ENCODE results near the gene PTCSC3. TPM values are rescaled to one million over a fixed set of nuclear protein-coding genes. Genes with fewer than 3 reads are reported as not detected.

The PTCSC3 gene
- total RNA-seq (not detected), polyA plus RNA-seq (not detected), total RNA-seq (not detected)

- POLR2A ChIA-PET = no interaction called here
- no peak for DNase-seq
- intact Hi-C loops (cut with micrococcal nuclease) = no loop called here
- Histone ChIP-seq H3K9me3 (ENCODE audit: control insufficient read depth in 2 of 3, low read length in 3 of 3) (no peaks in the 10 kb centered on the region), H3K27me3 (ENCODE audit: control insufficient read depth in 2 of 2, insufficient read depth in 2 of 2, low read length in 2 of 2) (no peaks in the 10 kb centered on the region), H3K27ac (ENCODE audit: low read depth, low read length) (no peak within 1 kb of the TSS), H3K4me3 (ENCODE audit: low read length) (no peak within 1 kb of the TSS), H3K36me3 (ENCODE audit: control insufficient read depth in 2 of 3, insufficient read depth in 3 of 3, low read length in 3 of 3) (no peaks in the 10 kb centered on the region), H3K4me1 (ENCODE audit: control insufficient read depth in 2 of 2, insufficient read depth in 2 of 2, low read length in 2 of 2) (no peaks in the 10 kb centered on the region)
- Mint-ChIP-seq H3K9me3 (peaks cover 0 to under 1% (median 0%) of the 10 kb centered on the region in 11 donors), H3K4me3 (no peak within 1 kb of the TSS), H3K4me1 (no peaks in the 10 kb centered on the region), H3K27ac (no peak within 1 kb of the TSS), H3K27me3 (peaks cover 0 to 39% (median 12%) of the 10 kb centered on the region in 5 donors), H3K36me3 (no peaks in the 10 kb centered on the region)
- no peak for ATAC-seq
- CTCF ChIA-PET = no interaction called here
These were observed at the start of gene PTCSC3 for GRCh38 chr14:36176524-36176923. PTCSC3 (minus strand) TSS chr14:36176722.

DNA sequence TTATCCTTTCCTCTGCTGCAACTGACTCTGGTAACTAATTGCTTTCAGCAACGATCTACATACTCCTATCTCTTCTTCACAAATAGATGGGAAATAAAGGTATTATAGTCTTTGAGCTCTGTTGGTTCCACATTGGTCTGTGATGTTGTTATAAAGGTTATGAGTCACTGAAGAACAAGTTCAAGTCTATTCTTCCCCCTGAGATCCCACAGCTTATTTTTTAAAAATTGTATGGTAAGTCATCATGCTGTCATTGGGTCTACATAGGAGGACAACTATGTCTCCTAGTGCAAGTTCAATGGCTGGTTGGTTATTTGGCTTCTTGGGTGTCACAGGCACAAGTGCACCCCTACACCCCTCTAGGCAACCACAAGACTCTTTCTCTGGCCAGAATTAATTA, 49.6 kb upstream of the PTCSC3 start:
- Histone ChIP-seq H3K27me3 (ENCODE audit: control insufficient read depth in 2 of 2, insufficient read depth in 2 of 2, low read length in 2 of 2) (no peaks in the 10 kb centered on the region), H3K9me3 (ENCODE audit: control insufficient read depth in 2 of 3, low read length in 3 of 3) (no peaks in the 10 kb centered on the region), H3K4me1 (ENCODE audit: control insufficient read depth in 2 of 2, insufficient read depth in 2 of 2, low read length in 2 of 2) (no peaks in the 10 kb centered on the region), H3K36me3 (ENCODE audit: control insufficient read depth in 2 of 3, insufficient read depth in 3 of 3, low read length in 3 of 3) (no peaks in the 10 kb centered on the region), H3K4me3 (ENCODE audit: low read length) (no peak overlapping the region), H3K27ac (ENCODE audit: low read depth, low read length) (no peak overlapping the region)
- Mint-ChIP-seq H3K4me1 (no peaks in the 10 kb centered on the region), H3K4me3 (no peak overlapping the region), H3K27me3 (peaks cover 2 to 40% (median 8%) of the 10 kb centered on the region in 5 donors), H3K9me3 (no peaks in the 10 kb centered on the region), H3K36me3 (no peaks in the 10 kb centered on the region), H3K27ac (no peak overlapping the region)
- intact Hi-C loops (cut with micrococcal nuclease) = no loop called here
- ChIA-PET CTCF (no interaction called here), POLR2A (no interaction called here)
- ATAC-seq (no peak), DNase-seq (no peak)

DNA sequence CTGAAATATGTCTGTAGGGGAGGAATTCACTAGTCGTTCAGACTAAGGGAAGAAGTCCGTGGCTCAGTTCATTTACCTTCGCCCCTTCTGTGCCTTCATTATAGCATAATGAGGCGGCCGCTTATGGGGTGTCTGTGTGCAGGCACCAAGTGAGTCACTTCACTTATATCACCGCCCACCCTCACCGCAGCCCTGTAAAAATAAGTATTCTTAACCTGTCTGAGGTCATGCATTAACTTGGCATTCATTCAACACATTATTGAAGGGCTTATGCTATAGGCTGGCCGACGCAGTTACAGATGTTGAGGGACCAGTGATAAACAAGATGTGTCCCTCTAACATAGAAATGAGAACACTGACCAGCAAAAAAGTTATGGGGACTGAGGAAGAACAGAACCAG, 47.7 kb upstream of the PTCSC3 start:
- Mint-ChIP-seq H3K9me3 (no peaks in the 10 kb centered on the region), H3K36me3 (no peaks in the 10 kb centered on the region), H3K27ac (no peak overlapping the region), H3K4me3 (no peak overlapping the region), H3K4me1 (no peaks in the 10 kb centered on the region), H3K27me3 (peaks cover 2 to 33% (median 8%) of the 10 kb centered on the region in 5 donors)
- Histone ChIP-seq H3K27ac (ENCODE audit: low read depth, low read length) (no peak overlapping the region), H3K4me1 (ENCODE audit: control insufficient read depth in 2 of 2, insufficient read depth in 2 of 2, low read length in 2 of 2) (no peaks in the 10 kb centered on the region), H3K9me3 (ENCODE audit: control insufficient read depth in 2 of 3, low read length in 3 of 3) (no peaks in the 10 kb centered on the region), H3K36me3 (ENCODE audit: control insufficient read depth in 2 of 3, insufficient read depth in 3 of 3, low read length in 3 of 3) (no peaks in the 10 kb centered on the region), H3K4me3 (ENCODE audit: low read length) (no peak overlapping the region), H3K27me3 (ENCODE audit: control insufficient read depth in 2 of 2, insufficient read depth in 2 of 2, low read length in 2 of 2) (no peaks in the 10 kb centered on the region)
- intact Hi-C loops (cut with micrococcal nuclease) = no loop called here
- CTCF ChIA-PET = no interaction called here
- no peak for DNase-seq
- POLR2A ChIA-PET = no interaction called here
- ATAC-seq = no peak

DNA sequence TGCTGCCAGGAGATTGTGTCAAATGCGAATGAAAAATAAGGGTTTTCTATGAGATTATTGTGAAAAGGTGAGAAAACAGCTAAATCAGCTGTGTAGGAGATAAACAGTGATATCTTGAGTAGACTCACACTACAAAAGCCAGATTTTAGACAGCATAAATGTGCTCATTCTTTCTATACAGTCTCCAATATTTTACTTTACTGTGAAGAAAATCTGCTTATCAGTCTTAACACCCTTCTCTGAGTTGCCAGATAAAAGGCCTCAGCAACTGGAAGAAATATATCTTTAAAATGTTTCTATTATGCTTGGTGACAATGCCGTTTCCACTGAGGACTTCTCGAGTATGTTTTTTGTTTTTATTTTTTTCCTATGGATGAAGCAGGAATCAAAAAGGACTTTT, 47.0 kb upstream of the PTCSC3 start:
- Histone ChIP-seq H3K27me3 (ENCODE audit: control insufficient read depth in 2 of 2, insufficient read depth in 2 of 2, low read length in 2 of 2) (no peaks in the 10 kb centered on the region), H3K27ac (ENCODE audit: low read depth, low read length) (no peak overlapping the region), H3K4me1 (ENCODE audit: control insufficient read depth in 2 of 2, insufficient read depth in 2 of 2, low read length in 2 of 2) (no peaks in the 10 kb centered on the region), H3K36me3 (ENCODE audit: control insufficient read depth in 2 of 3, insufficient read depth in 3 of 3, low read length in 3 of 3) (no peaks in the 10 kb centered on the region), H3K9me3 (ENCODE audit: control insufficient read depth in 2 of 3, low read length in 3 of 3) (no peaks in the 10 kb centered on the region), H3K4me3 (ENCODE audit: low read length) (no peak overlapping the region)
- DNase-seq (no peak), ATAC-seq (no peak)
- Mint-ChIP-seq H3K36me3 (no peaks in the 10 kb centered on the region), H3K27ac (no peak overlapping the region), H3K9me3 (no peaks in the 10 kb centered on the region), H3K4me3 (no peak overlapping the region), H3K4me1 (no peaks in the 10 kb centered on the region), H3K27me3 (peaks cover 2 to 30% (median 7%) of the 10 kb centered on the region in 5 donors)
- ChIA-PET POLR2A (no interaction called here), CTCF (no interaction called here)
- intact Hi-C loops (cut with micrococcal nuclease) = no loop called here

DNA sequence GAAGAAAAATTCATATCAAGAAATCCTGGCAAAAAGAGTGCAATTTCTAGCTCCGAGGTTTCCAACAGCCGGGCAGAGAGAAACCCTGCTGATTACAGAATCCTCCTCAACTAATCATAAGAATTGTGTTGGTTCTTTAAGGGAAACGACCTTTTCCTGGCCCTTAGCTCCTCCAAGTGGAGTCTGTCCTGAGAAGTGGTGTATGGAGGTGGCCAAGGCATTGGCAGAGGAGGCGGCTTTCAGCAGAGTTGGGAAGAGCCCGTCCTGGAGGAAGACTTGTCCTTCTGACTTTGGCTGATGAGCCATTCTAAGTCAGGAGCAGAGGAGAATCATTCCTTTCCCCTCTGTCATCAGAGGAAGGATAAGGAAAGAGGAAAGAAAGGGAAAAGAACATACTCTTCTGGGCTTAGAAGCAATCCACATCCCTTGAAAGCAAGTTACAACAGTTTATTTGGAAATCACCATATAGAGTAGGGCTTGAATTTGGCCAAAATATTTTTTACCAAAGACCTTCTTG, 46.5 kb upstream of the PTCSC3 start:
- intact Hi-C loops (cut with micrococcal nuclease) = no loop called here
- Histone ChIP-seq H3K36me3 (ENCODE audit: control insufficient read depth in 2 of 3, insufficient read depth in 3 of 3, low read length in 3 of 3) (no peaks in the 10 kb centered on the region), H3K4me3 (ENCODE audit: low read length) (no peak overlapping the region), H3K27ac (ENCODE audit: low read depth, low read length) (no peak overlapping the region), H3K9me3 (ENCODE audit: control insufficient read depth in 2 of 3, low read length in 3 of 3) (no peaks in the 10 kb centered on the region), H3K4me1 (ENCODE audit: control insufficient read depth in 2 of 2, insufficient read depth in 2 of 2, low read length in 2 of 2) (no peaks in the 10 kb centered on the region), H3K27me3 (ENCODE audit: control insufficient read depth in 2 of 2, insufficient read depth in 2 of 2, low read length in 2 of 2) (no peaks in the 10 kb centered on the region)
- Mint-ChIP-seq H3K4me3 (no peak overlapping the region), H3K27ac (no peak overlapping the region), H3K9me3 (no peaks in the 10 kb centered on the region), H3K27me3 (peaks cover 0 to 29% (median 7%) of the 10 kb centered on the region in 5 donors), H3K4me1 (no peaks in the 10 kb centered on the region), H3K36me3 (no peaks in the 10 kb centered on the region)
- DNase-seq = no peak
- ATAC-seq = no peak
- ChIA-PET CTCF (no interaction called here), POLR2A (no interaction called here)

GRCh38 chr14:36222337-36222736, 45.8 kb upstream of the PTCSC3 start:
- Histone ChIP-seq H3K27ac (ENCODE audit: low read depth, low read length) (no peak overlapping the region), H3K4me1 (ENCODE audit: control insufficient read depth in 2 of 2, insufficient read depth in 2 of 2, low read length in 2 of 2) (no peaks in the 10 kb centered on the region), H3K27me3 (ENCODE audit: control insufficient read depth in 2 of 2, insufficient read depth in 2 of 2, low read length in 2 of 2) (no peaks in the 10 kb centered on the region), H3K9me3 (ENCODE audit: control insufficient read depth in 2 of 3, low read length in 3 of 3) (no peaks in the 10 kb centered on the region), H3K4me3 (ENCODE audit: low read length) (no peak overlapping the region), H3K36me3 (ENCODE audit: control insufficient read depth in 2 of 3, insufficient read depth in 3 of 3, low read length in 3 of 3) (no peaks in the 10 kb centered on the region)
- no peak overlapping the region for H3K4me3 Mint-ChIP-seq
- no peak for DNase-seq
- peaks cover 2 to 31% (median 11%) of the 10 kb centered on the region in 5 donors for H3K27me3 Mint-ChIP-seq
- H3K9me3 Mint-ChIP-seq = no peaks in the 10 kb centered on the region
- H3K36me3 Mint-ChIP-seq = no peaks in the 10 kb centered on the region
- no peaks in the 10 kb centered on the region for H3K4me1 Mint-ChIP-seq
- intact Hi-C loops (cut with micrococcal nuclease) = no loop called here
- H3K27ac Mint-ChIP-seq = no peak overlapping the region
- ChIA-PET POLR2A (no interaction called here), CTCF (no interaction called here)
- ATAC-seq = no peak

- no peak for DNase-seq
- no peak overlapping the region for H3K4me3 ChIP-seq (ENCODE audit: low read length)
- Mint-ChIP-seq H3K36me3 (no peaks in the 10 kb centered on the region), H3K27ac (no peak overlapping the region), H3K4me1 (no peaks in the 10 kb centered on the region), H3K27me3 (peaks cover 2 to 42% (median 18%) of the 10 kb centered on the region in 5 donors), H3K4me3 (no peak overlapping the region), H3K9me3 (no peaks in the 10 kb centered on the region)
- CTCF ChIA-PET = no interaction called here
- H3K27ac ChIP-seq (ENCODE audit: low read depth, low read length) = no peak overlapping the region
- H3K9me3 ChIP-seq (ENCODE audit: control insufficient read depth in 2 of 3, low read length in 3 of 3) = no peaks in the 10 kb centered on the region
- no peaks in the 10 kb centered on the region for H3K27me3 ChIP-seq (ENCODE audit: control insufficient read depth in 2 of 2, insufficient read depth in 2 of 2, low read length in 2 of 2)
- H3K36me3 ChIP-seq (ENCODE audit: control insufficient read depth in 2 of 3, insufficient read depth in 3 of 3, low read length in 3 of 3) = no peaks in the 10 kb centered on the region
- intact Hi-C loops (cut with micrococcal nuclease) = no loop called here
- POLR2A ChIA-PET = no interaction called here
- no peak for ATAC-seq
- H3K4me1 ChIP-seq (ENCODE audit: control insufficient read depth in 2 of 2, insufficient read depth in 2 of 2, low read length in 2 of 2) = no peaks in the 10 kb centered on the region
These were observed 44.6 kb upstream of the PTCSC3 start for GRCh38 chr14:36221112-36221511.

All from naive thymus-derived CD4-positive, alpha-beta T cell (primary cell).